Fibroblast of the aortic adventitia (primary cell): ENCODE measurements around the gene HIP1. TPM values are rescaled to one million over a fixed set of nuclear protein-coding genes. Genes with fewer than 3 reads are reported as not detected.

Experiments used
- DNase-seq: peaks from one replicate; pipeline ENCODE4 v3.0.0-alpha.2; 2010; ENCODE audit warnings: low read depth
- H3K4me3 ChIP-seq: 2 replicates; pipeline ENCODE4 v1.5.1; 2011; ENCODE audit warnings: low read depth, mild to moderate bottlenecking, control low read depth, low read length, moderate library complexity
- CTCF ChIP-seq: IDR thresholded peaks from 2 replicates; pipeline ENCODE4 v1.5.1; 2011; ENCODE audit warnings: mild to moderate bottlenecking, low read length, control low read depth, inconsistent platforms; ENCODE audit not compliant: insufficient read depth
- total RNA-seq: library from RNA; depleted of rRNA; stranded (reverse); fragments of >200 nt; gene quantifications from 2 replicates; pipeline ENCODE4 v1.2.3, GENCODE V29; 2012; ENCODE audit warnings: low replicate concordance

The HIP1 gene
- total RNA-seq, 1 donor: 9.3 TPM

GRCh38 chr7:75756206-75756990, 17.7 kb upstream of the HIP1 start:
- no peak overlapping the region for H3K4me3 ChIP-seq
- no peak for DNase-seq
- TF ChIP-seq CTCF: no peak

- DNase-seq: peak; percentile 44
- H3K4me3 ChIP-seq: no peak overlapping the region
- no peak for TF ChIP-seq CTCF
Measured at GRCh38 chr7:75743455-75743859, 4.7 kb upstream of the HIP1 start.

GRCh38 chr7:75740846-75741497, 2.2 kb upstream of the HIP1 start:
- no peak for TF ChIP-seq CTCF
- DNase-seq: no peak
- no peak overlapping the region for H3K4me3 ChIP-seq

- peak overlapping the region; percentile 77 for H3K4me3 ChIP-seq
- peak; percentile 50 for DNase-seq
Measured at GRCh38 chr7:75739796-75740672, 1.3 kb upstream of the HIP1 start.

GRCh38 chr7:75738975-75739795, 444 bp upstream of the HIP1 start:
- DNase-seq: peak; percentile 96
- no peak for TF ChIP-seq CTCF
- peak overlapping the region; percentile 91 for H3K4me3 ChIP-seq

More at GRCh38 chr7:75739796-75740672, 1.3 kb upstream of the HIP1 start:
- TF ChIP-seq CTCF: no peak
